Small intestine (tissue), 7 donors: ENCODE measurements around the gene XPA. TPM values are rescaled to one million over a fixed set of nuclear protein-coding genes. Genes with fewer than 3 reads are reported as not detected.

Experiments used
- DNase-seq, 2 donors: peaks; one replicate each; pipeline versions ENCODE4 v3.0.0 to v3.0.0-alpha.2; 2013
- FAIRE-seq: peaks from 2 replicates; lab custom pipeline; 2012; peaks lifted over from hg19 to GRCh38; lab: Jason Lieb, UNC
- H3K27ac ChIP-seq, 3 donors: one replicate each; pipeline ENCODE4 v1.5.1; 2013; ENCODE audit warnings: low read length in 2 of 3, mild to moderate bottlenecking in 2 of 3, control low read depth in 1 of 3, inconsistent platforms in 1 of 3, low read depth in 1 of 3, moderate library complexity in 1 of 3
- H3K27me3 ChIP-seq, 3 donors: one replicate each; pipeline ENCODE4 v1.6.1; 2013; ENCODE audit warnings: low read length in 3 of 3, inconsistent platforms in 1 of 3; ENCODE audit not compliant: control insufficient read depth in 3 of 3, insufficient read depth in 3 of 3
- H3K36me3 ChIP-seq, 3 donors: one replicate each; pipeline ENCODE4 v1.6.1; 2013; ENCODE audit warnings: low read length in 3 of 3, inconsistent platforms in 1 of 3, low read depth in 1 of 3, mild to moderate bottlenecking in 1 of 3, moderate library complexity in 1 of 3; ENCODE audit not compliant: control insufficient read depth in 3 of 3, insufficient read depth in 2 of 3
- H3K4me1 ChIP-seq, 3 donors: one replicate each; pipeline ENCODE4 v1.6.1; 2013; ENCODE audit warnings: low read length in 2 of 3, inconsistent platforms in 1 of 3, low read depth in 1 of 3, mild to moderate bottlenecking in 1 of 3, moderate library complexity in 1 of 3; ENCODE audit not compliant: control insufficient read depth in 3 of 3, insufficient read depth in 2 of 3
- H3K4me3 ChIP-seq, 3 donors: one replicate each; pipeline ENCODE4 v1.5.1; 2013; ENCODE audit warnings: low read length in 3 of 3, control low read depth in 1 of 3, inconsistent platforms in 1 of 3, low read depth in 1 of 3, mild to moderate bottlenecking in 1 of 3, moderate library complexity in 1 of 3
- H3K9me3 ChIP-seq, 2 donors: one replicate each; pipeline ENCODE4 v1.6.1; 2013; ENCODE audit warnings: low read depth in 1 of 2, low read length in 1 of 2; ENCODE audit not compliant: control insufficient read depth in 2 of 2, insufficient read depth in 1 of 2
- WGBS, 3 donors: extraction: QIAGEN DNeasy Blood & Tissue Kit; methylation state at CpG; one replicate each; pipeline ENCODE4 v1.1.7; 2013; 5-methylcytosine and 5-hydroxymethylcytosine counted together
- polyA plus RNA-seq, 4 donors: library from polyadenylated mRNA; stranded (reverse) in 3 of 4; unstranded in 1 of 4; fragments of 200-250 nt in 3 of 4; fragments of 120-200 nt in 1 of 4; gene quantifications; one replicate each; pipeline versions ENCODE4 v1.2.1 to v1.2.3, GENCODE V29; 2013
- donor health status: healthy with polysubstance abuse.
- donor health status: control.
- donor health status: control.
- donor health status: Bipolar disorder and iron deficiency.
- donor health status: healthy.

Gene XPA
- polyA plus RNA-seq, 4 donors = 15.4 to 24.4 (median 20.4) TPM

- H3K36me3 ChIP-seq = peaks cover 16 to 27% (median 24%) of the 10 kb centered on the region in 3 donors
- DNase-seq = no peak
- no peak for FAIRE-seq
- H3K4me1 ChIP-seq = no peaks in the 10 kb centered on the region
- no peaks in the 10 kb centered on the region for H3K27me3 ChIP-seq
- 76 to 85% (median 81%) methylated on average over 5 of the region's 5 CpGs for WGBS, 3 donors
- no peak overlapping the region for H3K4me3 ChIP-seq
- no peak overlapping the region for H3K27ac ChIP-seq
- H3K9me3 ChIP-seq = no peaks in the 10 kb centered on the region
Measured at GRCh38 chr9:97660340-97660739, 36.8 kb downstream of the XPA start.

- Histone ChIP-seq H3K4me1 (no peaks in the 10 kb centered on the region), H3K27ac (no peak overlapping the region), H3K27me3 (no peaks in the 10 kb centered on the region), H3K36me3 (peaks cover 12 to 27% (median 26%) of the 10 kb centered on the region in 3 donors), H3K4me3 (no peak overlapping the region), H3K9me3 (no peaks in the 10 kb centered on the region)
- WGBS, 3 donors = 89 to 95% (median 91%) methylated on average over 3 of the region's 3 CpGs
- no peak for DNase-seq
- FAIRE-seq = no peak
Measured at GRCh38 chr9:97659771-97660170, 37.4 kb downstream of the XPA start.

- H3K4me3 ChIP-seq = no peak overlapping the region
- peaks cover 10 to 25% (median 19%) of the 10 kb centered on the region in 3 donors for H3K36me3 ChIP-seq
- DNase-seq (no peak), FAIRE-seq (no peak)
- H3K9me3 ChIP-seq = no peaks in the 10 kb centered on the region
- 62 to 80% (median 71%) methylated on average over 1 of the region's 1 CpG for WGBS, 3 donors
- no peak overlapping the region for H3K27ac ChIP-seq
- H3K27me3 ChIP-seq = no peaks in the 10 kb centered on the region
- H3K4me1 ChIP-seq = no peaks in the 10 kb centered on the region
Measured at GRCh38 chr9:97658707-97659106, 38.4 kb downstream of the XPA start.

GRCh38 chr9:97651646-97652045 lies 45.5 kb downstream of the XPA start:
- Histone ChIP-seq H3K4me1 (no peaks in the 10 kb centered on the region), H3K27me3 (no peaks in the 10 kb centered on the region), H3K4me3 (no peak overlapping the region), H3K36me3 (peaks cover 6 to 25% (median 14%) of the 10 kb centered on the region in 3 donors), H3K9me3 (no peaks in the 10 kb centered on the region), H3K27ac (no peak overlapping the region)
- no peak for FAIRE-seq
- DNase-seq = no peak
- 67 to 77% (median 72%) methylated on average over 3 of the region's 3 CpGs for WGBS, 3 donors

- Histone ChIP-seq H3K27me3 (no peaks in the 10 kb centered on the region), H3K36me3 (peaks cover 4 to 17% (median 16%) of the 10 kb centered on the region in 3 donors), H3K9me3 (no peaks in the 10 kb centered on the region), H3K4me3 (no peak overlapping the region), H3K27ac (no peak overlapping the region), H3K4me1 (no peaks in the 10 kb centered on the region)
- FAIRE-seq (no peak), DNase-seq (no peak)
- WGBS, 3 donors = 90 to 96% (median 95%) methylated on average over 5 of the region's 5 CpGs
Measured at GRCh38 chr9:97647996-97648395, 49.1 kb downstream of the XPA start.

- Histone ChIP-seq H3K4me1 (no peaks in the 10 kb centered on the region), H3K27me3 (no peaks in the 10 kb centered on the region), H3K36me3 (peaks cover 4 to 16% (median 9%) of the 10 kb centered on the region in 3 donors), H3K27ac (no peak overlapping the region), H3K9me3 (no peaks in the 10 kb centered on the region), H3K4me3 (no peak overlapping the region)
- DNase-seq (no peak), FAIRE-seq (no peak)
Measured at GRCh38 chr9:97645720-97646119, 51.4 kb downstream of the XPA start.

- no peak for DNase-seq
- H3K27ac ChIP-seq = no peak overlapping the region
- 80 to 92% (median 86%) methylated on average over 2 of the region's 2 CpGs for WGBS, 3 donors
- H3K4me1 ChIP-seq = peaks cover 0 to 4% (median 3%) of the 10 kb centered on the region in 3 donors
- peaks cover 0 to 9% (median under 1%) of the 10 kb centered on the region in 3 donors for H3K36me3 ChIP-seq
- no peak overlapping the region for H3K4me3 ChIP-seq
- no peaks in the 10 kb centered on the region for H3K9me3 ChIP-seq
- no peaks in the 10 kb centered on the region for H3K27me3 ChIP-seq
- no peak for FAIRE-seq
Measured at GRCh38 chr9:97640325-97640724, 56.8 kb downstream of the XPA start.

- H3K4me1 ChIP-seq = peaks cover 4 to 10% (median 5%) of the 10 kb centered on the region in 3 donors
- no peaks in the 10 kb centered on the region for H3K9me3 ChIP-seq
- peaks cover 0 to 4% (median 3%) of the 10 kb centered on the region in 3 donors for H3K36me3 ChIP-seq
- DNase-seq = no peak
- no peak overlapping the region for H3K4me3 ChIP-seq
- H3K27me3 ChIP-seq = no peaks in the 10 kb centered on the region
- no peak for FAIRE-seq
- no peak overlapping the region for H3K27ac ChIP-seq
- WGBS, 3 donors = 80 to 85% (median 81%) methylated on average over 3 of the region's 3 CpGs
Measured at GRCh38 chr9:97638666-97639065, 58.5 kb downstream of the XPA start.

GRCh38 chr9:97636903-97637302 lies 60.2 kb downstream of the XPA start:
- no peak overlapping the region for H3K4me3 ChIP-seq
- no peak for FAIRE-seq
- peaks cover 0 to 3% (median 0%) of the 10 kb centered on the region in 3 donors for H3K36me3 ChIP-seq
- H3K9me3 ChIP-seq = no peaks in the 10 kb centered on the region
- WGBS, 3 donors = 52 to 71% (median 54%) methylated on average over 3 of the region's 3 CpGs
- H3K27ac ChIP-seq = no peak overlapping the region
- no peaks in the 10 kb centered on the region for H3K27me3 ChIP-seq
- H3K4me1 ChIP-seq = peaks cover 4 to 11% (median 5%) of the 10 kb centered on the region in 3 donors
- DNase-seq = no peak
